ENCODE results near the gene SDCCAG8. TPM values are rescaled to one million over a fixed set of nuclear protein-coding genes. Genes with fewer than 3 reads are reported as not detected.

The SDCCAG8 gene
- polyA plus RNA-seq, 12 donors: 23.2 to 46.3 (median 26.8) TPM; not detected in 1

DNA sequence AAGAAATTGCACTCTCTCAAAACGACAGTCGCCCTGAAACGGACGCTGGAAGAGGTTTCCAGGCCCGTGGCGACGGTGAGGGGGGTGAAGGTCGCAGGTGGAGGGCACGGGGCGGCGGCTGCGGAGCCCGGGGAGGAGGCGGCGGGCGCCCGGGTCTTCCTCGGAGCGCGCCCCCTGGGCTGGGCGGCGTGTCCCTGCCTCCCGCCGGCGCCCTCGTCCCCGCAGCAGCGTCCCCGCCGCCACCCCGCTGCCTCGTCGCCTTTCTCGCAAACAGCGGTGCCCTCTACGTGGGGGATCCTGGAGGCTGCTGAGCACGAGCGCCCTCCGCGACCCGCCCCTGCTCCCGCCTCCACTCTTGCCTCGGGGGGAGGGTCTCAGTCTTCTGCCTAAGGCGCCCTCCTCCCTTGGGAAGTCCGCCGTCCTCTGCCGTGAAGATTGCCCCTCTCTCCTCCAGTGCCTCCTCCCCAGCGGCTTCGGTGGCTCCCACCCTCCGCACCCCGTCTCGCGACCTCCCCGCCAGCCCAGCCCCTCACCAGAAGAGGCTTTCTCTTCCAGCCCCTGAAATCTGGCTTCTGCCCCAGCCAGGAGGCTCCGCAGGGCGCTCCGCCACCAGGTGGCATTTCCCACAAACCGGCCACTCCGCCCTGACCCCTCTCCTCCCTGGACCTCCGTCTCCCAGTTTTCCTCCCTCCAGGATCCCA lies 227.4 kb downstream of the SDCCAG8 start:
- DNase-seq: no peak

DNA sequence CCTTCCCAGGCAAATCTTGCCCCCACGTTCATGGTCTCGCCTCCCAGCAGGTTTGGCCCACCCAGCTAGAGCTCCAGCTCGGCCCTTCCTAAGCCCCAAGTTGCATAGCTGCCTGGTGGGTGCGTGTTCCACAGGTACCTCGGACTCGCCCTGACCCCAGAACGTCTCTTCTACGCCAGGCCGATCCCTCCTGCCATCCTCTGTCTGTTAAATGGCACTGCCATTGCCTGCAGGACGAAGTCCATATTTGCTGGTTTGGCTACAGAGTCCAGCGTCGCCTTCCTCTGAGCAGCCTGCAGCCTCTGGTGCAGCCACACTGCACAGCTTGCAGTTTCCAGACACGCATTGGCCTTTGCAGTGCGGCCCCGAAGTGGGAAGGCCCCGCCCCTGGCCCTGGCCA lies 228.1 kb downstream of the SDCCAG8 start:
- DNase-seq: no peak

DNA sequence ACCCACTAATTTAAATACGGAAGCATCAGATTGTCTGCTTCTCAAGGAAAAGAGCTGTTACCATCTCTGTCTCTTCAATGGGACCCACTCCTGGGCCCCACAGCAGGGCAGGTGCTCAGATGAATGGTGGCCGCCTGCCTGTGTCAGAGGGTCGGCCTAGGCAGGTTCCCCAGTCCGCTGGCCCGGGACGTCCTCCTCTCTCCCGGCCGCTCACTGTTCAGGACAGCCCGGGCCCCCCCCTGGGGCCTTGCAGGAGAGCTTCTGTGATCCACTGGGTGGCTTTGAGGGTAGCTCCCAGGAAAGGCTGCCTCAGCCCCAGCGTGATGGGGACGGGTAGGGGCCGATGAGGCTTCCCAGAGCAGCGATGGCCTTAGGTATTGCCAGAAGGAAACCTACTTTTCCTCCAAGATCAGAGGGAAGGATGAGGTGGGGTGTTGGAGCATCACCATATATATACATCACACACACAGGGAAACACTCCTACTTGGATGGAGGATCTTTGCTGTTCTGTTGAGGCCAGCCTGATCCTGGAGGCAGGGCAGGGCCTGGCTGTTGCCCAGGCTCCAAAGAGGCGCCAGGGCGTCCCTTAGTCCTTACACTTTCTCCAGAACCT lies 231.3 kb downstream of the SDCCAG8 start:
- DNase-seq: no peak

DNA sequence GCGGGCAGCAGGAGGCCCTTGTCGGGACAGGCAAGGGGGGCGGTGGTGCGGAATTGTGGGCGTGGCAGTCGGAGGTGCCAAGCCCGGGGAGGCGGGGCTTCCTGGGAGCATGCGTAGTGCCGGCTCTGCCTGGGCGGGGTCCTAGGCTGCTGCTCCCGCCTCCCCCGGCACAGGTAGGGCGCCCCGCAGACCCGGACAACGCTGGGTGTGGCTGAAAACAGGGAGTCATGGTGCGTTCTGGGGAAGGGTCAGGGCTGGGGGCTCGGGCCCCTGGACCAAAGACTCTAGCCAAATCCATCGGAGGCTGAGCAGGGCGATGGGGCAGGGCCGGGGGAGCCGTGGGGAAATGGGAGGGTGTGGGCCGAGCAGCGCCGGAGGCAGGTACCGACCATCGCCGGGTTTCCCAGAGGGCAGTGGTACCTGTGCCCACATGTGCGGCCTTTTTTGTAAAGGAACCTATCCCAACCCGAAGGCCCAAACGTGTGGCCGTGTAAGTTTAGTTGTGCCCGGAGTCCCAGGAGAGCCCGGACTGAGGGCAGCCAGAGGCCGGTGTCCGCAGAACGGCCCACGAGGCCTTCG lies 231.9 kb downstream of the SDCCAG8 start:
- no peak for DNase-seq

DNA sequence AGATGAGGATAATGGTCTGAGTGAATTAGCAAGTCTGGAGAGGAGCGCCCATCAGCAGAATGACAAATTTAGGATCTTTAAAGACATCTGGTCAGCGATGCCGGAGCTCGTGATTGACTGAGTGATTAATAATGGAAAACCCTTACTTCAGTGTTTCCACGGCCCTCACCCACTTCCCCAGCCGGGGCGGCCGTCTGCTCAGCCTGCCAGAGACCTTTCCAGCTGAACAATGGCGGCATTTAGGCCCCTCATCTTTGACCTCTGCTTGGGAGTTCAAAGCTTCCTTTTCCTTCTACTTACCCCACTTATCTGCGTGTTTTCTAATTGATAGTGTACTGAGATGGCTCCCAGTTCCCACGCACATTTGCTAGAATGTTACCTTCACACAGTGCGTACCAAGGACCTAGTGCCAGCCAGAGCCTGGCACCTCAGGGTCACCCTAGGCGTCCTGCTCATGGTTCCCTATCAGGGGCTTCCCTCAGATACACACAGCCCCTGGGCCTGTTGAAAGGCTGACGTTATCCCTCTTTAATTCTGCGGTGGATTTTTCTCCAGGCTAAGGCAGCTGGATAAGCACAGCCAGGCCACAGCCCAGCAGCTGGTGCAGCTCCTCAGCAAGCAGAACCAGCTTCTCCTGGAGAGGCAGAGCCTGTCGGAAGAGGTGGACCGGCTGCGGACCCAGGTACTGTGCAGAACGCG lies 232.8 kb downstream of the SDCCAG8 start:
- DNase-seq: no peak

DNA sequence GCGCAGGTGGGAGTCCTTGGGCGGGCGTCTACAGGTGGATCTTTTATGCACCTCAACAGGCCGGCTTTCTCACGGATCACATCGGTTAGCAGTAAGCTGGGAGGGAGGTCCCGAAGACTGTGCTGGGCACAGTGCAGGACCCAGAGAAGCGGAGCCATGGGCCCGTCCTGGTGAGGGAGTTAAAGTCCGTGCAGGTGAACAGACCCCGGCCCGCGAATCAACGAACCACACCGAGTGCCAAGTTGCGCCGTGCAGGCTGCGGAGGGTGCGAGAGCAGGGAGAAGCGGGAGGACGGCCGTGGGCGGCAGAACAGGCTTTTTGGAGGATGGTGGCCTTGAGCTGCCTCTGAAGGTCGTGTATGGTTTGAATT lies 233.3 kb downstream of the SDCCAG8 start:
- DNase-seq: no peak

DNA sequence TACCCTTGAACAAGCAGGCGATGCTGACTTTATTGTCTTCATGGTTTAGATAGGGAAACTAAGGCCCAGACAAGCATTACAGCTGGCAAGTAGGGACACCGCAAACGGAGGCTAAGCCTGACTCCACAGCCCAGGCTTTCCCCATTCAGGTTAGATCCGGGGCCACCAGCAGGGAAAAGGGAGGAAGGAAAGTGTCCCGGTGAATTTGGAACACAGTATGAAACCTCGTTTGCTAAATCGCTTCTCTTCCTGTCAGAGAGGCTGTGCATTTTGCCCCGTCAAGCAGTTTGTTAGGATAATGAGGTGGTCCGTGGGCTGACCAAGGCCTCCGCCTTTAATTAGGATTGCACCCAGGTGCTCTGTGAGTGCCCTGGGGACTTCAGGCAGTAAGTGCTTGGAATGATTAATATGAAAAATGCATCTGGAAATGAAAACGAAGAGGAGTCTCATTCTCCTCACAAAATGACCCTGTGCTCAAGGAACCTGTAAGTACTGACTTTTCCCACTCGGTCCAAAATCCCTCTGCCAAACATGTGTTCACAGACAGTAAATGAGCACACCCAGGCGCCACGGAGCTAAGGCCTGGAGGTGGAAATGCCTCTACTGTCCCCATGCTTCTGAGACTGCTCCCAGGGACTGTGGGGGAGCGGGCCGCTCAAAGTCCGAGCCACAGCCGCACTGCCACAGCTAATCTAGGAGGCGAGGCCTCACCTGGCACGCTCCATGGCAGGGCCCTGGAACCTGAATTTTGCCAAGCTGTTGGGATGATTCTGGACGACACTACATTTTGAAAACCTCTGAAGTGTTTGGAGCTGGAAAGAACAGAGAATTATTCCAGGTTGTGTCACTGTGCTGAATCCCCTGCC lies 234.1 kb downstream of the SDCCAG8 start:
- no peak for DNase-seq

DNA sequence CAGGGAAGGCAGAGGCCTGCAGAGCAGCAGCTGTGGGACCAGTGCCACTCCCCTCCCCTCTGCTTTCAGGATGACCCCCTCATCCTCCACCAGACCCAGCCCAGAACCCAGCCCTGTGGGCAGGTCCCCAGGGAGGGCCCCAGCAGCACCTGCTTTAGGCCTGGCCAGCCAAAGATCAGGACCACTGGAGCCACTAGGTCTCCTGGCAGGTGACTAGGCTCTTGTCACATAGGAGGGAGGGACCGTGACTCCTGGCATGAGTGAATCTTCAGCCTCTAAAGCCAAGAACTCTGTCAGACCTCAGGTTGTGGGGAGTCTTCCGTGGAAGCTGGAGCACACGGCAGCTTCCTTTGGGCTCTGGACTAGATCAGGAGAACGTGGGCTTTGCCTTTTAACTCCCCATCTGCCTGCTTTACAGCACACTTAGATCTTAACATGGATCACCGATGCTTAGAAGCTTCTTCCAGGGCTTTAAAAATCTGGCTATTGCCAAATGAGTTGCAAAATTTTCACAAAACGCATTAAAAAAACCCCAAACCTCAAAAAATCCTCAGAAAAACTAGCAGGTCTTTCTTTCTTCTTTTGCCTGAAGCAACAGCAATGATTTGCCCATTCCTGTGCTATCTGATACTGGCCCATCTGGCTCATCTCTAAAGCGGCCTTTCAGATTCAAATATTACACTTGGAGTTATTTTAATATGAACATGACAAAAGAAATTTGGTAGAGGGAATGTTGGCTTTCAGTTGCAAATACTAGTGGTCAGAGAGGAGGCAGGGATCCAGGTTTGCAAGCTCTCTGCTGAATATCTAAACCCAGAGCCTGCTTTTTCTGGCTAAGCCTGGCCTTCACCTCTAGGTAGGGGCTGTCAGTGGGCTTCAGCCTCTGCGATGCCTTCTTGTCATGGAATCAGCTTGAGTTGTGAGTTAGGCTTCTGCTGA lies 235.2 kb downstream of the SDCCAG8 start:
- DNase-seq: no peak

DNA sequence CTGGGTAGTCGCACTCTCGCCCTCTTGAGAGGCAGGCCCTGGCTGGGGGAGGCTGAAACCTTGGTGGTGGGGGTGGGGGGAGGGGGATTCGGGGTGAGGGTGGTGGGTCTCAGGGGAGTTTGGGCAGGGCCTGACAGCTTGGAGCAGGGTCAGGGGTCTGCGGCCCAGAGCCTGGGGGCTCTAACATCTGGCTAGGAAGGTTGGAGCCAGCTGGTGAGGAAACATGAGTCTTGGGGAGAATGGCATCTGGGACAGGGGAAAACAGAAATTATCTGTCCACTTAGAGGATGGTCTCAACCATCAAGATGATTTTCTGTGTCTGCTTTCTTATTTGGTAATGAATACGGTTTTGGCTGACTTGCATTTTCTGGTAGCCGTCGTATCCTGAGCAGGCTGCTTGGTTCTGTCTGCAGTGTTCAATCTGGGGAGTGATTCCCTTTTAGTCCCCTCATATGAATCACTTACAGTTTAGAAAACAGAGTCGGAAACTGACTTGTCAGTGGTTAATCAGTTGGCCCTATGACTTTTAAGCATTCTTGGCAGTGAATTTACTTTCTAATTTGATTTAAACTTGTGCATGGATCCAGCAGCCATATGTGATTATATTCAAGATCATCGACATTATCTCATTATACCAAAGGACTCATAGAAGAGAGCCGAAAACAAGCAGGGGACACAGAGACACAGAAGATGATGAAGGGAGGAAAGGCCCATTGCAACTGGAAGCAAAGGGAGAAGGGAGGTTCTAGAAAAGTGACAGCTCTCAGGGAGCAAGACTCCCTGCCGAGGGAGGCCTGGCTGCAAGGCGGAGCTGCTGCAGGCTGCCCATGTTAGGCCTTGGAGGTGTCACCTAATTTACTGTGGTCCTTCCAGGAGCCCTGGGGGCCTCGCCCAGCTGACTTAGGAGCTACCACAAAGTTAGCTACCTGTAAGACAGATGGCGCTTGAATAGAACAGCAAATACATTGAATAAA lies 237.6 kb downstream of the SDCCAG8 start:
- no peak for DNase-seq

DNA sequence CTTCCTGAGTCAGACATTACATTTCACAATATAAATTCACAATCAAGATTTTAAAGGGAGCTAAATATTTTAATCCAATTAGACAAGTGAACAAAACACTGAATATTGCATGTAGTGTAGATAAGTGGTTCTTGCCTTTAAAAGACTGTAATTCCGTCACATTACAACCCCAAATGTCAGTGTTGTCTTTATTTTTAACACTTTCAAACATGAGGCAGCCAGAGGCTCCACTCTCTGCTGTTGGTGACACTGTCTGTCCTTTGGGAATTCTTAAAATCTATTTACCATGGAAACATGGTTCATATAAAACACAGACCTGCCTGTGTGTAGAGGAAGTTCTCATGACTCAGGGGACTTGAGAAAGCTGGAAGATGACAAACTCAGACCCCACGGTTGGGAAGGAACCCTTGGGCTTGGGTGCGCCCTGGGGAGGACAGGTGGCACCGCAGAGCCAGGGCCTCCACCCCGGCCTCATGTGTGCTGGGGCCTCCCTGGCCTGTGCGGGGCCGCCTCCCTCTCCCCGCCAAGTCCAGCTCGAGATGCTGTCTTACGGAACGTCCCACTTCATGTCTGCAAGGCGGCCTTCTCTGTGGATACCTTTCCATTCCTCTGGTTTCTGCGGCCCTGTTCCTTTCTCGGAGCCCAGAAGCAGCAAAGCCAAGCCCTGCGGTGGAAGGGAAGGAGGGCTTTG lies 239.0 kb downstream of the SDCCAG8 start:
- DNase-seq: no peak

DNA sequence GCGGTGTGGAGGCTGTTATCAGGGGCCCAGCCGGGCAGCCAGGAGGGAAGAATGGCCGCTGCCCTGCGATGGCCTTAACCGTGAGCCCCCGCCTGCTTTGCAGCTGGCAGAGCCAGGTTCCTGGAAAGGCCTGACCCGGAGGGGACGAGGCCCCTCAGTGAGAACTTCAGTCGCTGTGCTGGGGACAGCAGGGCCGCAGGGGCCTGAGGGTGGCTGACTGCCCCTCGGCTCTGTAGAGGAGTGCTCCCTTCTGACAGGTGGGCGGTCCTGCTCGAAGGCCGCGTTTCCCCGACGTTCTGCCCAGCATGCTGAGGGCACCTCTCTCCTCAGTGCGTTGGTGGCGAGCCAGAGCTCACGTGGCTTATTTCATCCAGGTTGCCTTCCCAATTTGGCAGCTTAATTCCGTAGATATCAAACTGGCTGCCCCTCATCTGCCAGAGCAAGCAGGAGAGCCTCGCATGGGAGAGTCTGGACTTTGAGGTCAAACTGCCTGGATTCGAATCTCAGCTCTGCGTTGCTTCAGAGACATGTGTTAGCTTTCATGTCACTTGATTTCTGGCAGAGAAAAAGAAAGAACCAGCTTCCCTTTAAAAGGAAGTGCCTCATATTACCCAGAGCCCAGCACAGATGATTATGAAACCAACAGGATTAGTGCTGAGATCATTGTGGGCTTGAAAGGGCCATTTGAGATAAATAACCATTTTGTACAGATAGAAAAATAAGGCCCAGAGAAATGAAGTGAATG lies 239.8 kb downstream of the SDCCAG8 start:
- DNase-seq: no peak

DNA sequence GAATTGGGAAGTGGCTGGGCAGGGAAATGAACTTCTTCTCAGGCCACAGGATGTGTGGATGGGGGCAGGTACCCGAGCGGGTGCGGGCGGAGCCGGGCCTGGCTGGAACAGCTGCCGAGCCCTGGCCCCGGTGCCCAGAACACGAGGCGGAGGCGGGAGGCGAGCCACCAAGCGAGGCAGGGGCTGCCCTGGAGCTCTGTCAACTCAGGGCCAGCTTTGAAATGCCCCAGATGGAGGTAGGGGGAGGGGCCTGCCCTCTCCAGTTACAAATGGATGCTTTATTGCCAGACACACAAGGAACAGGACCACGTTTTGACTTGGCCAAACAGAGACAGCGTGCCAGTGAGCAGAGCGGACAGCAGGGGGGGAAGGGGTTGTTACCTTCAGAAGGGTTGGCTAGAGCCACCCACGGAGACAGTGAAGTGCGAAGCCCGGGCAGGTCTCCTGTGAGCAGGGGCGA lies 240.4 kb downstream of the SDCCAG8 start:
- no peak for DNase-seq

DNA sequence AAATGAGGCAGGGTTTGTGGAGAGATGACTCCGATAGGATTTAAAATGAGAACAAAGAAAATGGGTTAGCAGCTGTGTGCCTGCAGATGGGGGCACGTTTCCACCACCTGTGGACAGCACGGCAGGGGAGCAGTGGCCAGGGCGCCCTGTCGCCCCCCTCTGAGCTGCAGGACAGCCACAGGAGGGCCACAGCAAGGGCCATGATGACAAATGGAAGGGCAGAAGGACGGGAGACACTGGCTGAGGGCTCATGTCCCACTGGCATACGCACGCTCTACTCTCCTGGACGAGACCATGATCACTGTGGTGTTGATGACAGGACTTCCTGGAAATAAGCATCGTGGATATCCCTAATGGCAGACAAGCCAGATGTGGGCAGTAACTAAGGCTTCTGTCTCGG lies 241.0 kb downstream of the SDCCAG8 start:
- DNase-seq: no peak

DNA sequence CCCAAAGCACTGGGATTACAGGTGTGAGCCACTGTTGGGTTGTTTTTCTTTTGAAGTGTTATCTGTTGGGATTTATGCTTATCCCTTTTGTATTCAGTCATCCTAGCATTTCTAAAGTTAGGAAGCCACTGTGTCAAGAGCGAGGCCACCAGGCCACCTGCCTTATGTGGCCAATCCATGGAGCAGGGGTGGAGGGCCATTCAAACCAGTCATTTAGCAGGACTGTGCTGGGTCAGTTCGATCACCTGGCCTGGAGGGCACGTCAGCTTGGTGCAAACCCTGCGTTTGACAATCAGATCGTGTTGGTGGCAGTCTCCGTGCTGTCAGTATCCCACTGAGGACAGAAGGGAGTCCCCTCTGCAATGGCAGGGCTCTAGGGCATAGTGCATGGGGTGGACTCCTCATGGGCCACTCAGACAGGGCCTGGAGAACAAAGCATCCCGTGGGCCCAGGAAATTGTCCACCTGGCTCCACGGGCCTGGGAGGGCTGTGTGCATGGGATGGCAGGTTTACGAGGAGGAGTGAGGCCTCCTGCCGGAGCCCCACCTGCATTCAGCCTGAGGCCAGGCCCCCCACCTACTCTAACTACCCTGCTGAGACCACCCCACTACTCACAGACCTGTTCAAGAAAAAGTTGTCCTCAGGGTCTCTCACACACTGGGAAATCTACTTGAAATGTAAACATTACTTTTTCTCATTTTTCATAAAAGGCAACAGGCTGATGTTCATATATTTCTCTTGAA lies 242.3 kb downstream of the SDCCAG8 start:
- DNase-seq: no peak

DNA sequence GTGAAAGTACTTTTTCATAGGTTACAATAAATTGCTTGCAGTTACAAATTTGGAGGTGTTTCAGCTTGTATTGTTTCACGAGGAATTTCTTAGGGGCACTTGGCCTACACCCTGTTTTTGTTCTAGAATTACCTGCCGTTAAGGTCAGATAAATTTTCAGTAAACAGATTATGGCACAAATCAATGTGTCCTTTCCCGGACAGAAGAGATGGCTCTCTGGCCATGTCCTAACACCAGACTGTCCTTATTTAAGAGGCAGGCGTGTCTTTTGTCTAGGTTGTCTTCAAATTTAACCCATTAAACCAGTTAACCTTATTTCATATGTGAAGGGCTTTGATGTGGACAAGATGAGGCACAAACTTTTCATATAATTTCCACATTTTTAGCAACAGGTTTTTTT lies 243.4 kb downstream of the SDCCAG8 start:
- no peak for DNase-seq

DNA sequence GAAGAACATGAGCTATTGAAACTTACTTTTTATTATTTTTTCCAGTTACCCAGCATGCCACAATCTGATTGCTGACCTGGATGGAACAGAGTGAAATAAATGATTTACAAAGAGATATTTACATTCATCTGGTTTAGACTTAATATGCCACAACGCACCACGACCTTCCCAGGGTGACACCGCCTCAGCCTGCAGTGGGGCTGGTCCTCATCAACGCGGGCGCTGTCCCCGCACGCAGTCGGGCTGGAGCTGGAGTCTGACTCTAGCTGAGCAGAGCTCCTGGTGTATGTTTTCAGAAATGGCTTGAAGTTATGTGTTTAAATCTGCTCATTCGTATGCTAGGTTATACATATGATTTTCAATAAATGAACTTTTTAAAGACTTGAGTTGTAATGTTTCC lies 243.9 kb downstream of the SDCCAG8 start:
- DNase-seq: no peak

DNA sequence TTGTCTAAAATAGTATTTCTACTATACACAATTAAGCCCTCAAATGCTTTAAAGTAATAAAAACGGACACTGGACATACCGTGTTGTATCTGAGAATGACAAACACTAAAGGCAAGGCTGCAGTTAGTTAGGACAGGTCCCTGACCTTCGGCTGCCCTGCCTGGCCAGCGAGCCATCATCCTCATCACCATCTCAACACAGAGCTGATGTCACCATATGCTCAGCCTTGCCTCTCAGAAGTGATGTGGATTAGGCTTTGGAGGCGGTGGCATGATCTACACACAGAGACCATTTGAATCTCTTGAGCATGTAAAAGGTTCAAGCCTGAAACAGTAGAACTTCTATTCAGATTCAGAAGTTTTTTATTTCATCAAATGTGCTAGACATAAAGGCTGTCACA lies 244.7 kb downstream of the SDCCAG8 start:
- DNase-seq: no peak
